A673 (cell line): ENCODE data around the gene TMEM150A.
"Not testable (repeated sequence)": the region's sequence is repeated elsewhere in the genome, so short reads cannot be mapped to it uniquely, and the experiment has no call there.

Experiments
- CTCF ChIP-seq: fragments of 300-800, 200-600 bp; sonication (generic); conservative IDR thresholded peaks from 2 replicates; pipeline ENCODE4 v1.5.1; 2017; ENCODE audit warnings: low read depth, mild to moderate bottlenecking, antibody characterized with exemption, low read length, moderate library complexity, mixed read lengths
- EZH2 ChIP-seq: fragments of 200-600 bp; sonication (generic); IDR thresholded peaks from 2 replicates; pipeline ENCODE4 v1.6.1; 2017; ENCODE audit warnings: borderline replicate concordance, low read depth, mild to moderate bottlenecking, mixed read lengths, antibody characterized with exemption, low read length; ENCODE audit not compliant: poor library complexity, severe bottlenecking

- not testable (repeated sequence) for TF ChIP-seq CTCF, EZH2
These were observed 12.3 kb upstream of the TMEM150A start for GRCh38 chr2:85614757-85615156.
